Measurements from ENCODE around the gene GABRE. TPM values are rescaled to one million over a fixed set of nuclear protein-coding genes. Genes with fewer than 3 reads are reported as not detected.

The GABRE gene
- polyA plus RNA-seq, 3 donors, result not detected

- no peak within 1 kb of the TSS for H3K27ac ChIP-seq (ENCODE audit: low read depth in 1 of 2, low read length in 2 of 2)
- H3K27me3 Mint-ChIP-seq (ENCODE audit: low read depth in 3 of 3), result peaks cover 0 to 1% (median 0%) of the 10 kb centered on the region in 3 donors
- H3K4me1 Mint-ChIP-seq, result no peaks in the 10 kb centered on the region
- H3K4me2 ChIP-seq (replicated peaks; ENCODE audit: extremely low read depth, low read length, poor library complexity, severe bottlenecking), result no peak within 1 kb of the TSS
- no peak for TF ChIP-seq CTCF (IDR thresholded peaks at IDR 0.05)
- H3K79me2 ChIP-seq (ENCODE audit: insufficient read depth, low read length), result no peaks in the 10 kb centered on the region
- no peak within 1 kb of the TSS for H3K4me3 ChIP-seq (replicated peaks in 1 of 3; ENCODE audit: low read depth in 2 of 3, low read length in 3 of 3)
- H3K36me3 ChIP-seq (replicated peaks in 1 of 2; ENCODE audit: control insufficient read depth in 1 of 2, insufficient read depth in 2 of 2, low read length in 2 of 2), result no peaks in the 10 kb centered on the region
- no peaks in the 10 kb centered on the region for H3K36me3 Mint-ChIP-seq
- no peaks in the 10 kb centered on the region for H3K4me1 ChIP-seq (ENCODE audit: control insufficient read depth in 1 of 2, insufficient read depth in 2 of 2, low read length in 2 of 2)
- H3K27ac Mint-ChIP-seq, result peak within 1 kb of the TSS in 1 of 7 donors; percentile 57
- DNase-seq, result no peak
- no peak within 1 kb of the TSS for H2AFZ ChIP-seq (ENCODE audit: insufficient read depth, low read depth, low read length, poor library complexity, severe bottlenecking)
- intact Hi-C loops (cut with micrococcal nuclease), result no loop called here
- no peak within 1 kb of the TSS for H3K9ac ChIP-seq (ENCODE audit: insufficient read depth, low read length, poor library complexity, severe bottlenecking)
- H4K20me1 ChIP-seq (ENCODE audit: insufficient read depth, low read length), result no peaks in the 10 kb centered on the region
- H3K27me3 ChIP-seq (ENCODE audit: control insufficient read depth in 2 of 2, insufficient read depth in 2 of 2, low read length in 2 of 2), result no peaks in the 10 kb centered on the region
- no CpG with 5 or more reads among the region's 11 CpGs for WGBS (ENCODE audit: insufficient coverage)
- peaks cover 0 to 9% (median 0%) of the 10 kb centered on the region in 7 donors for H3K9me3 Mint-ChIP-seq
- H3K4me3 Mint-ChIP-seq, result no peak within 1 kb of the TSS
- H3K9me3 ChIP-seq (replicated peaks in 1 of 2; ENCODE audit: control insufficient read depth in 1 of 2, insufficient read depth in 1 of 2, low read length in 2 of 2), result no peaks in the 10 kb centered on the region
Observed at GRCh38 chrX:151912780-151913179, 61.7 kb downstream of the GABRE start, which contains the start of gene MAGEA4. Gene MAGEA4, plus strand, starts transcription at chrX:151912889. Its CDS starts 10,776 bp downstream, at chrX:151923665.

GRCh38 chrX:151912221-151912620 lies 62.3 kb downstream of the GABRE start:
- H3K9me3 ChIP-seq (replicated peaks in 1 of 2; ENCODE audit: control insufficient read depth in 1 of 2, insufficient read depth in 1 of 2, low read length in 2 of 2), result no peaks in the 10 kb centered on the region
- H3K36me3 ChIP-seq (replicated peaks in 1 of 2; ENCODE audit: control insufficient read depth in 1 of 2, insufficient read depth in 2 of 2, low read length in 2 of 2), result no peaks in the 10 kb centered on the region
- H3K27me3 Mint-ChIP-seq (ENCODE audit: low read depth in 3 of 3), result peaks cover 0 to 2% (median 1%) of the 10 kb centered on the region in 3 donors
- H4K20me1 ChIP-seq (ENCODE audit: insufficient read depth, low read length), result no peaks in the 10 kb centered on the region
- no peak for DNase-seq
- intact Hi-C loops (cut with micrococcal nuclease), result no loop called here
- no peaks in the 10 kb centered on the region for H3K27me3 ChIP-seq (ENCODE audit: control insufficient read depth in 2 of 2, insufficient read depth in 2 of 2, low read length in 2 of 2)
- H3K27ac ChIP-seq (ENCODE audit: low read depth in 1 of 2, low read length in 2 of 2), result no peak overlapping the region
- no peaks in the 10 kb centered on the region for H3K79me2 ChIP-seq (ENCODE audit: insufficient read depth, low read length)
- H3K4me1 Mint-ChIP-seq, result no peaks in the 10 kb centered on the region
- TF ChIP-seq CTCF (IDR thresholded peaks at IDR 0.05), result no peak
- no peak overlapping the region for H3K27ac Mint-ChIP-seq
- H3K4me2 ChIP-seq (replicated peaks; ENCODE audit: extremely low read depth, low read length, poor library complexity, severe bottlenecking), result no peak overlapping the region
- peaks cover 0 to 9% (median 2%) of the 10 kb centered on the region in 7 donors for H3K9me3 Mint-ChIP-seq
- no peak overlapping the region for H3K4me3 ChIP-seq (replicated peaks in 1 of 3; ENCODE audit: low read depth in 2 of 3, low read length in 3 of 3)
- no CpG with 5 or more reads among the region's 11 CpGs for WGBS (ENCODE audit: insufficient coverage)
- H3K36me3 Mint-ChIP-seq, result no peaks in the 10 kb centered on the region
- no peaks in the 10 kb centered on the region for H3K4me1 ChIP-seq (ENCODE audit: control insufficient read depth in 1 of 2, insufficient read depth in 2 of 2, low read length in 2 of 2)
- H3K9ac ChIP-seq (ENCODE audit: insufficient read depth, low read length, poor library complexity, severe bottlenecking), result no peak overlapping the region
- no peak overlapping the region for H3K4me3 Mint-ChIP-seq
- H2AFZ ChIP-seq (ENCODE audit: insufficient read depth, low read depth, low read length, poor library complexity, severe bottlenecking), result no peak overlapping the region

Data from CD14-positive monocyte (primary cell).